Caki2 (cell line): ENCODE measurements around the gene OSBP2. TPM values are rescaled to one million over a fixed set of nuclear protein-coding genes. Genes with fewer than 3 reads are reported as not detected.
"Not testable (repeated sequence)": the region's sequence is repeated elsewhere in the genome, so short reads cannot be mapped to it uniquely, and the experiment has no call there.

ENCODE experiments used
- DNase-seq: peaks from one replicate; pipeline ENCODE4 v3.0.0-alpha.2; 2015; ENCODE audit warnings: low read depth
- in situ Hi-C: cut with HindIII; loops from 2 replicates; pipeline ENCODE4 v1.10.0; 2016; ENCODE audit warnings: low sequenced_read_pairs, low pct_unique_long_range_greater_than_20kb, mixed read lengths
- total RNA-seq: library from RNA; depleted of rRNA; stranded (reverse); fragments of >200 nt; shearing (Covaris generic); gene quantifications from 2 replicates; pipeline ENCODE4 v1.2.3, GENCODE V29; 2014; ENCODE audit warnings: low replicate concordance

The OSBP2 gene
- total RNA-seq, 1 experiment from 2014 or later = 2.1 TPM

DNA sequence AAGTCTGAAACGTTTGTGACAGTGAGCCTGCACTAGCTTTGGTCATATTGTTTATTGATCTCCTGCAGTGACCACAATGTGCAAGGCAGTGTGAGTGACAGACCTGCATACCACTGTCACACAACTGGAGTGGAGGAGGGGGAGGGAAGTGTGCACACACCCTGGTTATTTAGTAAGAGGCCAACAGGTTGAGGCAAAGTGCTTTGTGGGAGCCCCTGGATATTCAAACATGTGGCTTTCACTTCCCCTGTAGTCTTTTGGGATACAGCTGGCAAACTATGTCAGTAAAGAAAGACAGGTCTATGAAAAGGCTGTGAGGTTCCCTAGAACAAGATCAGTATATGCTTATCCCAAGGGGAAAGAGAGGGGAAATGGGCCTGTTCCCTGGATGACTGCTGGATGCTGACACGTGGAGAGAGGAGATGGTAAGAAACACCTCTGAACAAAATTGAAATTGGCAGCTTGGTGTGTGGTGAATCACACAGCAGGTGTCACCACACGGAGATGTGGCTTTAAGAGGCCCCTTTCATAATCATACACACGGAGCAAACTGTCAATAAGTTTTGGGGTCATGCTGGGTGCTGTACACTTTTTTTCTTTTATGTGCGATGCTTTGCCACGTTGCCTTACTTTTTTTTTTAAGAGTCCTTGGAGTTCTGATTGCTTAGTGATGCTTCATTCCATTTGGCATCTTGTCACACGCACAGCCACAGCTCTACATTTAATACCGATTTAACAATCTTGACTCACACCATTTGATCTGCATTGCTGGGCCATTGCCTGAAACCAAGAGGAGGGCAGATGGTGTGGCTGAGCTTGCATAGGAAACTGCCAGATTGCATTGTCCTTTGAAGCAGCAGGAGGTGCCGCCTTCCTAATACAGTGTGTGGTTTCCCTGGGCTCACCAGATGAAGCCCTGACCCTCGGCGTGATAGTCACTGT is 11.3 kb downstream of the OSBP2 start:
- DNase-seq = no peak
- in situ Hi-C loops = no loop called here

GRCh38 chr22:30709980-30710379 is 15.3 kb downstream of the OSBP2 start:
- DNase-seq, in situ Hi-C loops: not testable (repeated sequence)

GRCh38 chr22:30712094-30712493 is 17.4 kb downstream of the OSBP2 start:
- in situ Hi-C loops = no loop called here

GRCh38 chr22:30714062-30714461 is 19.4 kb downstream of the OSBP2 start:
- DNase-seq = no peak
- in situ Hi-C loops = no loop called here

More at GRCh38 chr22:30712094-30712493, 17.4 kb downstream of the OSBP2 start:
- no peak for DNase-seq

- peak; percentile 70 for DNase-seq
- in situ Hi-C loops = no loop called here
Measured at GRCh38 chr22:30717331-30717921, 22.8 kb downstream of the OSBP2 start.

- no peak for DNase-seq
- in situ Hi-C loops = no loop called here
Measured at GRCh38 chr22:30717952-30718351, 23.3 kb downstream of the OSBP2 start.

- no peak for DNase-seq
- in situ Hi-C loops = no loop called here
Measured at GRCh38 chr22:30718491-30718890, 23.8 kb downstream of the OSBP2 start.

- in situ Hi-C loops = no loop called here
- no peak for DNase-seq
Measured at GRCh38 chr22:30718938-30719337, 24.3 kb downstream of the OSBP2 start.

- DNase-seq = no peak
- in situ Hi-C loops = no loop called here
Measured at GRCh38 chr22:30720263-30720837, 25.7 kb downstream of the OSBP2 start.

DNA sequence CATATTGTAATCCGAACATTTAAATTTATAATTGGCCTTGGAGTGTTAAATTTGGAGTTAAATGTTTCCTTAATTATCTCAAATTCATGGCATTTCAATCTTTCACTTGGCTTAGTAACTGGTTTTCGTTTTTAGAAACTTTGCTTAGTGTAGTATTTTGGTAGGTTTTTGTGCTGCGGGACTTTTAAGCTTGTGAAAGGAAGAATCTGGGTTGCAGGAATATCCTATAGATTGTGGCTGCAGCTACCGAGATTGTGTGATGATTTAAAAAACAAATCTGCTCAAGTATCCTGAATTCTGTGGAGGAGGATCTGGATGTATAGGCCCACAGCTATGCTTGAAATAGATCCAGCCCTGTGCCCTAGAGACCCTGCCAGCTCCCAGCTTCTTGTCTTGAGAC is 27.1 kb downstream of the OSBP2 start:
- DNase-seq = no peak

DNA sequence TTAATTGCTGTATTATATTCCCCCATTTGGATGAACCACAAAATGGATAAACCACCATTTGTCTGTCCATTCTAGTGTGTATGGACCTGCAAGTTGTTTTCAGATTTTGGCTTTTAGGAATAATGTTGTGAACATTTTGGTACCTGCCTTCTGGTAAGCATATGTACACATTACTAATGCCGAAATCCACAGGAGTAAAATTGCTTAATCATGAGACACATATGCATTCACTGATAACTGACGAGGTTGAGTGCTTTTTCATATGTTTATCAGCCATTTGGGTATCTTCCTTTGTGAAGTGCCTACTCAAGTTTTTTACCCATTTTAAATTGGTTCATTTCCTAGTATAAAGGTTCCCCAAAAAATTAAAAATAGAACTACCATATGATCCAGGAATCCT is 34.2 kb downstream of the OSBP2 start:
- in situ Hi-C loops = no loop called here
- DNase-seq = no peak

More for the DNA sequence above, 27.1 kb downstream of the OSBP2 start:
- in situ Hi-C loops = no loop called here

GRCh38 chr22:30731658-30732057 is 37.0 kb downstream of the OSBP2 start:
- no peak for DNase-seq
- in situ Hi-C loops = no loop called here

DNA sequence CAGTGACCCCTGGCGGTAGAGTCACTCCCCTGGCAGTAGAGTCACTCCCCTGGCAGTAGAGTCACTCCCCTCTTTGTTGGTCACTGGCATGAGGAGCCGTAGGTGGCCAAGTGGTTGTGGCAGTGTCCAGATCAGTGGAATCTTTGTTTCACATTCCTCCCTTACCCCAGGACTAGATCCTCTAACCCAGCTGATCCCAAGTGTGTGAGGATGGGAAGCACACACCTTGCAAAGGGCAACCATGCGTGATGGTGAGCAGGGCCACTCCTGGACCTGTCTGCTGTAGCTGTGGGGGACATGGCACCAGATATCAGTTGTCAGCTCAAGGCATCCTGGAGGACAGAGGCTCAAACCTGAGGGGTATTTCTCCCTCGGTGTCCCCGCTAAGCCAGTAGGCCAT is 37.8 kb downstream of the OSBP2 start:
- DNase-seq = no peak
- in situ Hi-C loops = no loop called here

GRCh38 chr22:30733181-30733631 is 38.5 kb downstream of the OSBP2 start:
- in situ Hi-C loops = no loop called here
- DNase-seq = no peak

DNA sequence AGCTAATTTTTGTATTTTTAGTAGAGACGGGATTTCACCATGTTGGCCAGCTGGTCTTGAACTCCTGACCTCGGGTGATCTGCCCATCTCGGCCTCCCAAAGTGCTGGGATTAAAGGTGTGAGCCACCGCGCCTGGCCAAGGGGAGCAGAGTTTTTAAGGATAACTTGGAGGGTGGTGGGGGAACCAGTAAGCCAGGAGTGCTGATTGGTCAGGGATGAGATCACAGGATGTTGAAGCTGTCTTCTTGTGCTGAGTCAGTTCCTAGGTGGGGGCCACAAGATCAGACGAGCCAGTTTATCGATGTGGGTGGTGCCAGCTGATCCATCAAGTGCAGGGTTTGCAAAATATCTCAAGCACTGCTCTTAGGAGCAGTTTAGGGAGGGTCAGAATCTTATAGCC is 45.3 kb downstream of the OSBP2 start:
- in situ Hi-C loops, DNase-seq: not testable (repeated sequence)

- DNase-seq, in situ Hi-C loops: not testable (repeated sequence)
Measured at GRCh38 chr22:30740511-30740910, 45.8 kb downstream of the OSBP2 start.

GRCh38 chr22:30742291-30743256 is 47.9 kb downstream of the OSBP2 start:
- in situ Hi-C loops = no loop called here
- DNase-seq = no peak
